Right lobe of liver (tissue), 6 donors: ENCODE data around the gene OR2B6. TPM values are rescaled to one million over a fixed set of nuclear protein-coding genes. Genes with fewer than 3 reads are reported as not detected.
"Not testable (repeated sequence)": the region's sequence is repeated elsewhere in the genome, so short reads cannot be mapped to it uniquely, and the experiment has no call there.

ENCODE experiments used
- ATAC-seq, 4 donors: fragments of 200-7000 bp; cut with Tn5 transposase; one replicate each; pipeline ENCODE4 v1.9.1; 2020; ENCODE audit warnings: mild to moderate bottlenecking in 4 of 4, moderate library complexity in 4 of 4
- DNase-seq, 3 donors: peaks; one replicate each; pipeline ENCODE4 v3.0.0-alpha.2; 2020
- H3K27ac ChIP-seq, 3 donors: fragments of 200-600 bp; one replicate each; pipeline ENCODE4 v1.8.0; 2022
- H3K27me3 ChIP-seq, 2 donors: fragments of 200-600 bp; one replicate each; pipeline ENCODE4 v1.8.0; 2022
- H3K36me3 ChIP-seq, 4 donors: fragments of 200-600 bp; sonication (generic) in 1 of 4; one replicate each; pipeline versions ENCODE4 v1.5.1 to v1.8.0; 2017 to 2022; ENCODE audit warnings: control low read depth in 1 of 4
- H3K4me1 ChIP-seq, 4 donors: fragments of 200-600 bp; sonication (generic) in 1 of 4; one replicate each; pipeline versions ENCODE4 v1.5.1 to v1.8.0; 2017 to 2022; ENCODE audit warnings: control low read depth in 1 of 4
- H3K4me3 ChIP-seq, 3 donors: fragments of 200-600 bp; one replicate each; pipeline ENCODE4 v1.8.0; 2022
- H3K9me3 ChIP-seq, 4 donors: fragments of 200-600 bp; sonication (generic) in 1 of 4; one replicate each; pipeline versions ENCODE4 v1.5.1 to v1.8.0; 2017 to 2022; ENCODE audit warnings: control low read depth in 1 of 4
- POLR2A ChIP-seq: fragments of 450-650 bp; IDR thresholded peaks from one replicate; pipeline ENCODE4 v1.6.1; 2017; ENCODE audit warnings: antibody characterized with exemption, mild to moderate bottlenecking
- WGBS: methylation state at CpG from one replicate; pipeline ENCODE4 v1.1.6; 2018; ENCODE audit warnings: low coverage, low lambda C conversion rate; ENCODE audit not compliant: insufficient coverage; ENCODE audit errors: missing lambda C conversion rate; 5-methylcytosine and 5-hydroxymethylcytosine counted together
- intact Hi-C, 2 donors: fragments of 100-400 bp; cut with DNase I; formaldehyde crosslinking; loops; one replicate each; pipeline versions ENCODE4 v1.11.2 to v1.14.1; 2022
- long read RNA-seq: library from polyadenylated mRNA; unstranded; transcript quantifications from one replicate; pipeline ENCODE4 v2.0.0, GENCODE V29; 2019
- total RNA-seq, 6 experiments: library from RNA; depleted of rRNA in 2 of 6; stranded (reverse); fragments of >200 nt in 2 of 6; fragmentation: NEBNext Ultra II Directional in 3 of 6; extraction: Animal tissue kit (Norgen Biotek cat#: 25700) in 3 of 6; gene quantifications; one replicate each; pipeline versions ENCODE4 v1.1.0 to v1.2.4, GENCODE V29; 2016 to 2023
- TF ChIP-seq, protein P1 (sequence below), 4 donors: fragments of 200-600 bp in 3 of 4; fragments of 450-650 bp in 1 of 4; IDR thresholded peaks; one replicate each; pipeline versions ENCODE4 v1.5.1 to v1.8.0; 2016 to 2022; ENCODE audit warnings: antibody characterized with exemption in 4 of 4, mild to moderate bottlenecking in 2 of 4
- donor health status: DM: no; HTN: yes; CAD: no.
- donor health status: DM: no; HTN: no; CAD: no.
- donor health status: DM: no; HTN: no; CAD: no.
- donor health status: DM: no; HTN: yes; CAD: no.
- donor health status: DM: no; HTN: yes; CAD: no.

The OR2B6 gene
- not detected for total RNA-seq
- long read RNA-seq: 0 reads

DNA sequence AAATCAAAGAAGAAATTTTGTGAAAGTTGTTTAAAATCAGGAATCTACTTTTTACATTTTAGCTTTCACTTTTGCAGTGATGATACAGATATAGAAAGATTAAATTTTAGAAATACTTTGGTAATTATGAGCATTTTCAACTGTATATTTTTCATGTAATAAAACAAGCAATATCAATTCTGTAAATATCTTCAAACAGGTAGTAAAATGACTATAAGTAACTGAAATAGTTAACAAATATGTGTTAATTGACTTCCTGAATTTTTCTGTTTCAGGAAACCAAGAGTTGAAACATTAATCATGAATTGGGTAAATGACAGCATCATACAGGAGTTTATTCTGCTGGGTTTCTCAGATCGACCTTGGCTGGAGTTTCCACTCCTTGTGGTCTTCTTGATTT lies at the start of gene OR2B6:
OR2B6 (plus strand) TSS at position 301 of the 400 bp plus-strand sequence; CDS start at position 301, 0 bp downstream.
- WGBS: 45% methylated on average over 1 of the region's 1 CpG
- intact Hi-C loops: no loop called here
- TF ChIP-seq POLR2A: no peak
- TF ChIP-seq, protein P1, sequence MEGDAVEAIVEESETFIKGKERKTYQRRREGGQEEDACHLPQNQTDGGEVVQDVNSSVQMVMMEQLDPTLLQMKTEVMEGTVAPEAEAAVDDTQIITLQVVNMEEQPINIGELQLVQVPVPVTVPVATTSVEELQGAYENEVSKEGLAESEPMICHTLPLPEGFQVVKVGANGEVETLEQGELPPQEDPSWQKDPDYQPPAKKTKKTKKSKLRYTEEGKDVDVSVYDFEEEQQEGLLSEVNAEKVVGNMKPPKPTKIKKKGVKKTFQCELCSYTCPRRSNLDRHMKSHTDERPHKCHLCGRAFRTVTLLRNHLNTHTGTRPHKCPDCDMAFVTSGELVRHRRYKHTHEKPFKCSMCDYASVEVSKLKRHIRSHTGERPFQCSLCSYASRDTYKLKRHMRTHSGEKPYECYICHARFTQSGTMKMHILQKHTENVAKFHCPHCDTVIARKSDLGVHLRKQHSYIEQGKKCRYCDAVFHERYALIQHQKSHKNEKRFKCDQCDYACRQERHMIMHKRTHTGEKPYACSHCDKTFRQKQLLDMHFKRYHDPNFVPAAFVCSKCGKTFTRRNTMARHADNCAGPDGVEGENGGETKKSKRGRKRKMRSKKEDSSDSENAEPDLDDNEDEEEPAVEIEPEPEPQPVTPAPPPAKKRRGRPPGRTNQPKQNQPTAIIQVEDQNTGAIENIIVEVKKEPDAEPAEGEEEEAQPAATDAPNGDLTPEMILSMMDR (IDR thresholded peaks at IDR 0.05): no peak
- Histone ChIP-seq H3K4me1 (no peaks in the 10 kb centered on the region), H3K4me3 (no peak within 1 kb of the TSS), H3K36me3 (no peaks in the 10 kb centered on the region), H3K27me3 (no peaks in the 10 kb centered on the region), H3K9me3 (no peaks in the 10 kb centered on the region), H3K27ac (no peak within 1 kb of the TSS)
- DNase-seq (no peak), ATAC-seq (no peak)

DNA sequence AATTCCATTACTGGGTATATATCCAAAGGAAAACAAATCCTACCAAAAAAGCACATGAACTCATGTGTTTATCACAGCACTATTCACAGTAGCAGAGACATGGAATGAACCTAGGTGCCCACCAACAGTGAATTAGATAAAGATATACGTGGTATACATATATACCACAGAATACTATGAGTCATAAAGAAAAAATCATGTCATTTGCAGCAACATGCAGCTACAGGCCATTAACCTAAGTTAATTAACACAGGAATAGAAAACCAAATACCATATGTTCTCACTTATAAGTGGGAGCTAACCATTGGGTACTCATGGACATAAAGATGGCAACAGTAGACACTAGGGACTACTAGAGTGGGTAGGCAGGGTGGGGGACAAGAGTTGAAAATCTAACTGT lies 49.0 kb upstream of the OR2B6 start:
- intact Hi-C loops: no loop called here
- H3K36me3 ChIP-seq: no peaks in the 10 kb centered on the region
- WGBS: 67% methylated on average over 1 of the region's 1 CpG

DNA sequence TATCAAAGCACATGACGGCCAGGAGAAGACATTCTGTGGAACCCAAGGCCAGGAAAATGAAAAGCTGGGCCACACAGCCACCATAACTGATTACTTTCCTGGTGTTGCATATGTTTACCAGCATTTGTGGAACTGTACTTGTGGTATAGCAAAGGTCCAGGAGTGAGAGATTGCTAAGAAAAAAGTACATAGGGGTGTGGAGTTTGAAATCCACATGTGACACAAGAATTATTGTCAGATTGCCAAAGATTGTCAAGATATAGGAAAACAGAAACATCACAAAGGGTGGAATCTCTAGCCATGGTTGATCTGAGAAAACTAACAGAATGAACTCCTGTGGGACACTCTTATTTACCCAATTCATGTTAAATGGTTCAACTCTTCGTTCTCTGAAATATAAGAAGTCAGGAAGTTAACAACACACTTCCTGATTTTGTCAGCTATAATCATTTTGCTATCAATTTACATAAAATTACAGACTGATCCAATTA lies 45.0 kb upstream of the OR2B6 start, which contains the start of gene OR2B2:
OR2B2 (minus strand) TSS at position 441 of the 491 bp plus-strand sequence; CDS start at position 364, 77 bp downstream.
- Histone ChIP-seq H3K4me1 (no peaks in the 10 kb centered on the region), H3K36me3 (no peaks in the 10 kb centered on the region), H3K27me3 (no peaks in the 10 kb centered on the region), H3K4me3 (no peak within 1 kb of the TSS), H3K27ac (no peak within 1 kb of the TSS), H3K9me3 (no peaks in the 10 kb centered on the region)
- ATAC-seq (no peak), DNase-seq (no peak)
- no peak for TF ChIP-seq POLR2A
- TF ChIP-seq, protein P1 (IDR thresholded peaks at IDR 0.05): no peak
- 76% methylated on average over 2 of the region's 2 CpGs for WGBS
- intact Hi-C loops: no loop called here

More for the DNA sequence above, 49.0 kb upstream of the OR2B6 start:
- Histone ChIP-seq H3K4me3 (no peak overlapping the region), H3K9me3 (no peaks in the 10 kb centered on the region), H3K27ac (no peak overlapping the region), H3K4me1 (peaks cover 0 to 5% (median 2%) of the 10 kb centered on the region in 4 donors), H3K27me3 (no peaks in the 10 kb centered on the region)
- ATAC-seq: no peak
- no peak for DNase-seq
- no peak for TF ChIP-seq POLR2A
- TF ChIP-seq, protein P1 (IDR thresholded peaks at IDR 0.05): no peak

DNA sequence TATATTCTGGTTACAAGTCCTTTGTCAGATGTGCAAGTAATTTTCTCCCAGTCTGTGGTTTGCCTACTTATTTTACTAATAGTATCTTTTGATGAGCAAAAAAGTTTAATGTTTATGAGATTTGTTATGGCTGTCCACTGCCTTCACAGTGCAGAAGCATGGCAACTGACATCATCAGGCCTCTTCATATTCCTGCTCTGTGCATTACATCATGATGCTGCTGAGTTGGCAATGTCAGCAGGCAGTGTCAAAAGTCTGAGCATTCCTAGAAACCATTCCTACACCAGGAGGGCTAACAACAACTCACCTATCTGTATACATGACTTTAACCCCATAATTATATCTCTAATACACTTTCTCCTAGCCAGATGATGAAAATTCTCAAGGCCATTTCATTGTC lies 34.1 kb upstream of the OR2B6 start:
- Histone ChIP-seq H3K4me3 (no peak overlapping the region), H3K36me3 (no peaks in the 10 kb centered on the region), H3K27me3 (no peaks in the 10 kb centered on the region), H3K27ac (no peak overlapping the region), H3K9me3 (no peaks in the 10 kb centered on the region), H3K4me1 (no peaks in the 10 kb centered on the region)
- no peak for ATAC-seq
- intact Hi-C loops: no loop called here
- no peak for TF ChIP-seq POLR2A
- TF ChIP-seq, protein P1 (IDR thresholded peaks at IDR 0.05): no peak
- no peak for DNase-seq

DNA sequence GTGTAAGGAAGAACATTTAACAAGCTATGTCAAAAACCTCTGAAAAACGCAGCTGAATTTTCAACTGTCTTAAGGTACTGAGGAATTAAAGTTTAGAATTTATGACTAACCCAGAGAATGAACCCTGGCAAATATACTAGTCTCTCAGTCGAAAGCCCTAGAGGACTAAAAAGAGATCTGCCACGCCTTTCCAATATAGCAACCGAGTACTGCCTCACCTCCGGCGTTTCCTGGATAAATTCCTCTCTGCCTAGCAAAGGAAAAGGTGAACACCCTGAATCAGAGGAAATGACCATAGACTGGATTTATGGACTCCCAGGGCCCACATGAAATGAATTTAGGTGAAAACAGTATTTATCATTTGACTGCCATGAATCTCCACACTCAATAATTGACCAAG lies 32.9 kb upstream of the OR2B6 start:
- no peak overlapping the region for H3K4me3 ChIP-seq
- intact Hi-C loops: no loop called here
- H3K27me3 ChIP-seq: no peaks in the 10 kb centered on the region
- no peaks in the 10 kb centered on the region for H3K36me3 ChIP-seq
- H3K4me1 ChIP-seq: no peaks in the 10 kb centered on the region
- 83% methylated on average over 6 of the region's 6 CpGs for WGBS
- H3K9me3 ChIP-seq: no peaks in the 10 kb centered on the region
- no peak for DNase-seq
- ATAC-seq: no peak
- H3K27ac ChIP-seq: no peak overlapping the region
- TF ChIP-seq, protein P1 (IDR thresholded peaks at IDR 0.05): no peak
- no peak for TF ChIP-seq POLR2A

DNA sequence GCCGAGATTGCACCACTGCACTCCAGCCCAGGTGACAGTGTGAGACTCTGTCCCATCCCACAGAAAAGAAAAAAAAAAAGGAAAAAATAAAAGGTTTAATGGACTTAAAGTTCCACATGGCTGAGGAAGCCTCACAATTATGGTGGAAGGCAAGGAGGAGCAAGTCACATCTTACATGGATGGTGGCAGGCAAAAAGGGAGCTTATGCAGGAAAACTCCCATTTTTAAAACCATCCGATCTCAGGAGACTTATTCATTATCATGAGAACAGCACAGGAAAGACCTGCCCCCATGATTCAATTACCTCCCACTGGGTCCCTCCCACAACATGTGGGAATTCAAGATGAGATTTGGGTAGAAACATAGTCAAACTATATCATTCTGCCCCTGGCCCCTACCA lies 29.0 kb upstream of the OR2B6 start:
- H3K27me3 ChIP-seq, ATAC-seq, intact Hi-C loops, H3K4me1 ChIP-seq, H3K4me3 ChIP-seq, H3K27ac ChIP-seq, H3K9me3 ChIP-seq, H3K36me3 ChIP-seq, DNase-seq: not testable (repeated sequence)
- WGBS: 75% methylated on average over 2 of the region's 2 CpGs

DNA sequence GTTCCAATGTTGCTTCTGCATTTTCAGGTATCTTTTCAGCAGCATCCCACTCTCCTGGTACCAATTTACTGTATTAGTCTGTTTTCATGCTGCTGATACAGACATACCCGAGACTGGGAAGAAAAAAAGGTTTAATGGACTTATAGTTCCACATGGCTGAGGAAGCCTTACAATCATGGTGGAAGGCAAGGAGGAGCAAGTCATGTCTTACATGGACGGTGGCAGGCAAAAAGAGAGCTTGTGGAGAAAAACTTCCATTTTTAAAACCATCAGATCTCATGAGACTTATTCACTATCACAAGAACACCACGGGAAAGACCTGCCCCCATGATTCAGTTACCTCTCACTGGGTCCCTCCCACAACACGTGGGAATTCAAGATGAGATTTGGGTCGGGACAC lies 27.1 kb upstream of the OR2B6 start:
- H3K27me3 ChIP-seq, ATAC-seq, H3K4me1 ChIP-seq, H3K4me3 ChIP-seq, intact Hi-C loops, DNase-seq, H3K9me3 ChIP-seq, H3K27ac ChIP-seq, H3K36me3 ChIP-seq: not testable (repeated sequence)
- WGBS: 61% methylated on average over 5 of the region's 5 CpGs
